Measurements from ENCODE around the gene SLC4A7. TPM values are rescaled to one million over a fixed set of nuclear protein-coding genes. Genes with fewer than 3 reads are reported as not detected.

The SLC4A7 gene
- total and polyA plus RNA-seq, 9 of the 15 experiments (the other 6 are each of a cell fraction or from before 2014, with no cell fraction given) = 1.7 to 13.6 (median 8.0) TPM

GRCh38 chr3:27486336-27486735 lies 2.2 kb upstream of the SLC4A7 start:
- CTCF ChIA-PET (ENCODE audit: low intra/inter-chr PET ratio) = no interaction called here
- no TSS peak for BruUV-seq (replicated peaks)
- Histone ChIP-seq H3K36me3 (ENCODE audit: control insufficient read depth, insufficient read depth, low read length) (no peaks in the 10 kb centered on the region), H3K4me3 (no peak overlapping the region), H3K4me1 (replicated peaks in 1 of 2; ENCODE audit: control insufficient read depth in 2 of 2, insufficient read depth in 2 of 2, low read length in 2 of 2) (no peaks in the 10 kb centered on the region; a peak in 1 of 5 replicates), H3K9me3 (replicated peaks; ENCODE audit: control insufficient read depth, insufficient read depth, low read depth, low read length) (no peaks in the 10 kb centered on the region), H4K20me1 (replicated peaks; ENCODE audit: control insufficient read depth, insufficient read depth, low read length) (no peaks in the 10 kb centered on the region), H3K27ac (ENCODE audit: extremely low read depth, low read depth, low read length) (no peak overlapping the region), H3K9me1 (ENCODE audit: control insufficient read depth, insufficient read depth, low read length) (no peaks in the 10 kb centered on the region), H3K4me2 (ENCODE audit: insufficient read depth, low read length) (no peak overlapping the region), H3K27me3 (ENCODE audit: control insufficient read depth in 2 of 2, insufficient read depth in 2 of 2, low read length in 2 of 2) (no peaks in the 10 kb centered on the region), H3K9ac (ENCODE audit: insufficient read depth in 1 of 2, low read depth in 2 of 2, low read length in 2 of 2) (no peak overlapping the region), H3K79me2 (ENCODE audit: control insufficient read depth, insufficient read depth, low read length) (peaks cover 14% of the 10 kb centered on the region), H2AFZ (ENCODE audit: low read depth, low read length) (no peak overlapping the region)
- FAIRE-seq (no peak), ATAC-seq (no peak), DNase-seq (ENCODE audit: extremely low read depth in 1 of 4, low spot score in 3 of 4) (no peak)
- in situ Hi-C loops (cut with MboI) = no loop called here
- intact Hi-C loops (cut with micrococcal nuclease) = no loop called here
- 5% methylated on average over 7 of the region's 7 CpGs for WGBS (ENCODE audit: insufficient coverage, low coverage, missing lambda C conversion rate)
- POLR2A ChIA-PET = interaction anchor here (0.6 to 1.4 kb wide), 2 partner anchors 10 to 16 kb away, joined by 3 to 4 read pairs; no protein-coding TSS in a partner anchor
- no peak for TF ChIP-seq ZNF407 (IDR thresholded peaks at IDR 0.05; ENCODE audit: low read depth)
- no peak for TF ChIP-seq SNIP1 (IDR thresholded peaks at IDR 0.05; ENCODE audit: low read depth)
- no peak for TF ChIP-seq MEF2D (tag; conservative IDR thresholded peaks at IDR 0.05; ENCODE audit: low read depth)
- TF ChIP-seq ZNF121 (CRISPR knock-in tag; conservative IDR thresholded peaks at IDR 0.05) = no peak
- no peak for TF ChIP-seq HDAC3 (IDR thresholded peaks at IDR 0.05; ENCODE audit: borderline replicate concordance, partially characterized antibody)
- TF ChIP-seq PHTF2 (CRISPR knock-in tag; IDR thresholded peaks at IDR 0.05) = no peak
- TF ChIP-seq MXD1 (CRISPR knock-in tag; IDR thresholded peaks at IDR 0.05; ENCODE audit: borderline replicate concordance, poor library complexity, severe bottlenecking) = no peak
- TF ChIP-seq KLF6 (CRISPR knock-in tag; IDR thresholded peaks at IDR 0.05; ENCODE audit: borderline replicate concordance) = no peak
- TF ChIP-seq ZNF764 (CRISPR knock-in tag; IDR thresholded peaks at IDR 0.05; ENCODE audit: low read depth) = no peak
- no peak for TF ChIP-seq RBM39 (optimal IDR thresholded peaks at IDR 0.05; ENCODE audit: low read depth, low read length)
- no peak for TF ChIP-seq LARP7 (IDR thresholded peaks at IDR 0.05)
- TF ChIP-seq CHD4 (IDR thresholded peaks at IDR 0.05; ENCODE audit: insufficient read depth, insufficient replicate concordance, low read depth, low read length, poor library complexity, severe bottlenecking) = no peak
- no peak for TF ChIP-seq RAD51 (IDR thresholded peaks at IDR 0.05; ENCODE audit: borderline replicate concordance, low read depth)
- no peak for TF ChIP-seq RBM17 (IDR thresholded peaks at IDR 0.05; ENCODE audit: borderline replicate concordance, low read depth, low read length)
- TF ChIP-seq RBBP5 (IDR thresholded peaks at IDR 0.05; ENCODE audit: borderline replicate concordance, insufficient read depth, low read length, poor library complexity, severe bottlenecking) = no peak
- TF ChIP-seq ATF7 (IDR thresholded peaks at IDR 0.05) = no peak
